Measurements from ENCODE around the gene HOXC9. TPM values are rescaled to one million over a fixed set of nuclear protein-coding genes. Genes with fewer than 3 reads are reported as not detected.

The HOXC9 gene
- total RNA-seq, 4 donors from 2014 or later, result 4.4 to 10.5 (median 7.9) TPM

DNA sequence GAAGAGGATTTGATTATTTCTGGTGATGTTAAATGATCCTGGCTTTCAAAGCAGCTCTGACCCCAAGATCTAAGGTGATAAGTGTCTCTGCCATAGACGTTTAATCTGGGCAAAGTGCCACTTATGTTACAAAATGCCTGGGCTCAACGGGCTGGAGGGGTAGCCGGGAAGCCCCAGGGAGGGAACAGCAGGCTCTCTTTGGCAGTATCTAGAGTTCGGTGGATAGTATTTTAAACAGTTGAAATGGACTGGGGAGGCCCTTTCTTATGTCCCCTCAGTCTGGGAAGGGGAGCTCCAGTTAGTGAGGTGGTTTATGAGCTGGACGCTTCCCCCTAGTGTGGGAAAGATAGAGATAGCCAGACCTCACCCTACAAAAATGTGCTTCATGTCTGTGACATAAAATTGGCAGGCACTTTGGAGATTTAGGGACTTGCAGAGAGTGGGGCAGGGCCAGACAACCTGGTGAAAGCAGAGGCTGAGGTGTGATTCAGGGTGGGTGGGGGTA, 32.5 kb upstream of the HOXC9 start:
- no peak for DNase-seq (ENCODE audit: low spot score in 2 of 2)
- H3K4me3 ChIP-seq, result peak overlapping the region in 2 of 4 donors; percentile 25 to 44
- WGBS, 2 donors, result 64 to 68% methylated on average over 5 of the region's 5 CpGs
- H3K27me3 ChIP-seq, result peaks cover 0 to 100% of the 10 kb centered on the region in 2 donors
- H3K36me3 ChIP-seq, result no peaks in the 10 kb centered on the region
- H3K27ac ChIP-seq, result peak overlapping the region in 2 of 4 donors; percentile 54 to 68
- TF ChIP-seq, protein P1, sequence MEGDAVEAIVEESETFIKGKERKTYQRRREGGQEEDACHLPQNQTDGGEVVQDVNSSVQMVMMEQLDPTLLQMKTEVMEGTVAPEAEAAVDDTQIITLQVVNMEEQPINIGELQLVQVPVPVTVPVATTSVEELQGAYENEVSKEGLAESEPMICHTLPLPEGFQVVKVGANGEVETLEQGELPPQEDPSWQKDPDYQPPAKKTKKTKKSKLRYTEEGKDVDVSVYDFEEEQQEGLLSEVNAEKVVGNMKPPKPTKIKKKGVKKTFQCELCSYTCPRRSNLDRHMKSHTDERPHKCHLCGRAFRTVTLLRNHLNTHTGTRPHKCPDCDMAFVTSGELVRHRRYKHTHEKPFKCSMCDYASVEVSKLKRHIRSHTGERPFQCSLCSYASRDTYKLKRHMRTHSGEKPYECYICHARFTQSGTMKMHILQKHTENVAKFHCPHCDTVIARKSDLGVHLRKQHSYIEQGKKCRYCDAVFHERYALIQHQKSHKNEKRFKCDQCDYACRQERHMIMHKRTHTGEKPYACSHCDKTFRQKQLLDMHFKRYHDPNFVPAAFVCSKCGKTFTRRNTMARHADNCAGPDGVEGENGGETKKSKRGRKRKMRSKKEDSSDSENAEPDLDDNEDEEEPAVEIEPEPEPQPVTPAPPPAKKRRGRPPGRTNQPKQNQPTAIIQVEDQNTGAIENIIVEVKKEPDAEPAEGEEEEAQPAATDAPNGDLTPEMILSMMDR (IDR thresholded peaks at IDR 0.05), result no peak
- no peak for TF ChIP-seq POLR2A (IDR thresholded peaks at IDR 0.05)
- TF ChIP-seq EP300 (IDR thresholded peaks at IDR 0.05), result no peak
- H3K4me1 ChIP-seq, result peaks cover 0 to 30% (median 0%) of the 10 kb centered on the region in 4 donors
- H3K9me3 ChIP-seq, result no peaks in the 10 kb centered on the region

DNA sequence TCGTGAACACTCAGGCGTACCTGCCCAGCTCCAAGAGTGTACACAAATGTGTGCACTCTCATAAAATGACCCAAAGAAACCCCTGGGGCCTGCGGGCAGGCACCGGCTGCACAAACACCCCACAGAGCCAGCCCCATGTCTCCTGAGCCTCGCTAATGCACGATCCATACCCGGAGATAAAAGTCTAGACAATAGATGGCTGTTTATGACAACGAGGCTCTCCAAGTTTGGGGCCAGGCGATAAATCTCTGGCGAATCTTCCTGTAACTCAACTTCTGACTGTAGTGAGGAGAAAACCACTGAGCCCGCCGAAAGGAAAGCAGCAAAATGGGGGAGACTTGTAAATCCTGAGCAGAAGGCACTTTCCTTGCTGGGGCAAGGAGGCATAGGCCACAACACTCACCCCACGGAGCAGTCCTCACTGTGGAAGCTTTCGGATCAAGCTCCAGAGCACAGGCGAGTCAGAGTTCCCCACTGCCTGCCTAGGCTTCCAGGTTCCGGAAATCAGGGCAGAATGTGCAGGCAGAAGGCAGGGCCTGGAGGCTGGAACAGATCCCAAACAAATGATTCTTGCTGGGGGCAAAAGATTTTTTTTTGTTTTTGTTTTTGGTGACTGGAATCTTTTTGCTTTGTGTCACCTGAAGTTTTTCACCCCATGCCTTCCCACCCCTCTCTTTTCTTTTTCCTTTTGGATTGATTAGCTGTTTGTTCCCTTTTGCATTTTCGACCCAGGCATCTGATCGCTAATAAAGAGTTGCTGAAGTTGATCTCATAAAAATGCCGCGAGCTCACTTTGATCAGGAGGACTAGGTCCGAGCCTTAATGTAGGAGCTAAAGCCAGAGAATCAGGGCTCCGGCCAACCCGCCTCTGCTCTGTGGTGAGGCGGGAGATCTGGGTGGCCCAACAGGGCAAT, 31.5 kb upstream of the HOXC9 start:
- H3K36me3 ChIP-seq, result no peaks in the 10 kb centered on the region
- peaks cover 0 to 35% (median 1%) of the 10 kb centered on the region in 4 donors for H3K4me1 ChIP-seq
- DNase-seq (ENCODE audit: low spot score in 2 of 2), result no peak
- TF ChIP-seq POLR2A (IDR thresholded peaks at IDR 0.05) (no peak), EP300 (IDR thresholded peaks at IDR 0.05) (no peak)
- TF ChIP-seq, protein P1 (IDR thresholded peaks at IDR 0.05), result no peak
- WGBS, 2 donors, result 62 to 71% methylated on average over 24 of the region's 24 CpGs
- no peak overlapping the region for H3K4me3 ChIP-seq
- H3K27ac ChIP-seq, result no peak overlapping the region
- peaks cover 0 to 100% of the 10 kb centered on the region in 2 donors for H3K27me3 ChIP-seq
- no peaks in the 10 kb centered on the region for H3K9me3 ChIP-seq

DNA sequence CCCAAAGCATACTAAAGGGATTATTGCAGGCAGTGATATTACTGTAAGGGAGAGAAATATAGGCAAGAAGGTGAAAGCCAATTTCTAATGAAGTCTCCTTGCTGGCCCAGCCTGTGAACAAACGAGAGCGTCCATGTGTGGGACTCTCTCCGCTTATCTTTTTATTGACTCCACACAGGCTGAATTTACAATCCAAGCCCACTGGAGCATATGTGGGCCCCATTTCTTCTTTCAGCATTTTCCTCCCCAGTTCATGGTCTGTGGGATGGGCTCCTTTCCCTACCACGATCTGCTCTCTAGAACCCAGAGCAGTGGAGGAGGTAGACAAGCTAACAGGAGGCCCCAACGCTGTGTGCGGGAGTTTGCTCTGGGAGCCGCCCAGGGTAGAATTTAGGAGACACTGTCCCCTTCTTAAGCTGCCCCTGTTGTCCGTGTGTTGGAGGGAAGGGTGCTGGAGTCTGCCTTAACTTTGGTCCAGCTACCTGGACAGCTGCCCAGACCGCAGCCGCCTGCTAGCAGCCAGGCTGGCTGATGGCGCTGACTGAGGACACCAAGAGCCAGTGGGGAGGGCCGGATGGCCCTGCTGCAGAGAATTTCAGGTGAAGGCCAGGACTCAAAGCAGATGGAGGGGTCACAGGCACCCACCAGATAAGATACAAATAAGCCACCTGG, 30.2 kb upstream of the HOXC9 start:
- Histone ChIP-seq H3K9me3 (no peaks in the 10 kb centered on the region), H3K4me3 (no peak overlapping the region), H3K27ac (no peak overlapping the region), H3K36me3 (no peaks in the 10 kb centered on the region), H3K4me1 (peaks cover 0 to 42% (median 14%) of the 10 kb centered on the region in 4 donors), H3K27me3 (peaks cover 0 to 100% of the 10 kb centered on the region in 2 donors)
- no peak for DNase-seq (ENCODE audit: low spot score in 2 of 2)
- no peak for TF ChIP-seq POLR2A (IDR thresholded peaks at IDR 0.05)
- TF ChIP-seq EP300 (IDR thresholded peaks at IDR 0.05), result no peak
- TF ChIP-seq, protein P1 (IDR thresholded peaks at IDR 0.05), result no peak
- WGBS, 2 donors, result 50 to 57% methylated on average over 12 of the region's 12 CpGs

DNA sequence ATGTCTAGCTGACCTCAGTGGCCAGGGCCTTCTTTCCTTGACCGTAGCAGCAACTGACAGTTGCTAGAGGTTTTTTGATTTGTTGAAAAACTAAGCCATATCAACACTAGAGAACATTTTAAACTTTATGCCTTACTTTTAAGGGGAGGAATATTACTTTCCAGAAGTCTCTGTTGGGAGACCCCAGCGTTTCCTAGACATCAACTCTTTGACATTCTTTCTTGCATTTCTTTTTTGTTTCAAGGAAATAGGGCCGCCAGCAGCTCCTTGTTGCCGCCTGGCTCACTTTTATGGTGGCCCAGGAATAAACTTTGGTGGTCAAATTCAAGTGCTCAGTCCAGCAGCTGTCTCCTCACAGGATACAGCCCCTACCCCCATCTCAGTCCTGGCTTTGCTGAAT, 29.5 kb upstream of the HOXC9 start:
- Histone ChIP-seq H3K9me3 (no peaks in the 10 kb centered on the region), H3K36me3 (no peaks in the 10 kb centered on the region), H3K27ac (no peak overlapping the region), H3K27me3 (peaks cover 0 to 100% of the 10 kb centered on the region in 2 donors), H3K4me1 (peaks cover 0 to 46% (median 20%) of the 10 kb centered on the region in 4 donors), H3K4me3 (no peak overlapping the region)
- DNase-seq (ENCODE audit: low spot score in 2 of 2), result no peak
- WGBS, 2 donors, result 69 to 75% methylated on average over 4 of the region's 4 CpGs
- TF ChIP-seq POLR2A (IDR thresholded peaks at IDR 0.05) (no peak), EP300 (IDR thresholded peaks at IDR 0.05) (no peak)
- TF ChIP-seq, protein P1 (IDR thresholded peaks at IDR 0.05), result no peak
